Caki2 (cell line): ENCODE measurements around the gene SRGAP1. TPM values are rescaled to one million over a fixed set of nuclear protein-coding genes. Genes with fewer than 3 reads are reported as not detected.

Experiments
- DNase-seq: peaks from one replicate; pipeline ENCODE4 v3.0.0-alpha.2; 2015; ENCODE audit warnings: low read depth
- in situ Hi-C: cut with HindIII; loops from 2 replicates; pipeline ENCODE4 v1.10.0; 2016; ENCODE audit warnings: low sequenced_read_pairs, low pct_unique_long_range_greater_than_20kb, mixed read lengths
- total RNA-seq: library from RNA; depleted of rRNA; stranded (reverse); fragments of >200 nt; shearing (Covaris generic); gene quantifications from 2 replicates; pipeline ENCODE4 v1.2.3, GENCODE V29; 2014; ENCODE audit warnings: low replicate concordance; rRNA removed

SRGAP1 gene
- total RNA-seq: 7.6 and 30.0 TPM in 2 replicates

DNA sequence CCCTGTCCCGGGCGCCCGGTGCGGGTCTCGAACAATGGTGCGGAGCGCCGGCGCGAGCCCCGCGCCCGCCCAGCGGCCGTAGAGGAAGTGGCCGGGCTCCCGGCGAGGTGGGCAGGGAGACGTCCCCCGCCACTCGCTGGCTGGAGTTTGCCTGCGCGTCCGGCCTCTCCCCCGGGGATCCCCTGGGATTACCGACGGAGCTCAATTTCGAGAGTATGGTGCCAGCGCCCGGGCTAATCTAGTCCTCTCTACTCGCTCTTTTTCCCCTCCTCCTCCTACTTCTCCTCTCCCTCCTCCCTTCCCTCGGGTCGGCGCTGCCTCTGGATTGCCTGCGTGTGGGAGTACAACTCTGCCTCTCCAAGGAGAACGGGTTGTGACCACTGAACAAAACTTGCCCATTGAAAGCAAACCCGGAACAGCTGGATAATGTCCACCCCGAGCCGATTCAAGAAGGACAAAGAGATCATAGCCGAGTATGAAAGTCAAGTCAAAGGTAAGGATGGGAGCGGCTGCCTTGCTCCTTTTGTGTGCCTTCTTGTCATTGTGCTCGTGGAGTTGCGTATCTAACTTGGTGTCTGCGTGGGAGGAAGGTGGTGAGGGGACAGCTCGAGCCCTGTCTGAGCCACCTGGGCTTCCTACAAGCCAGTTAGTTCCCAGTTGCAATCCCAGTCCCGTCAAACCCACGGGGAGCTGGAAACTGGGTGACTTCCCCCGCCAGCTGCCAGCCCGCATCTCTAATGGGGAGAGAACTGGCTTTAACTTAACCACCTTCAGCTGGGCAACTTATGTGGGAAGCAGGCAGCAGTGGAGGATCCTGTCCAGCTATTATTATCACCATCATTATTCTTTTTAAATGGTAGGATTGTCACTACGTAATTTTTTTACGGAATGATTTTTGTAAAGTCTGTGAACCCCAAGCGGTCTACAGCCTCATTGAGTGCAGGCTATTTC lies at the start of gene SRGAP1:
SRGAP1 (plus strand) TSS at position 310 of the 951 bp plus-strand sequence; CDS start at position 427, 117 bp downstream.
- in situ Hi-C loops: loop anchor here (25.0 kb wide), 1 partner anchor 418 kb away; no protein-coding TSS in a partner anchor
- peak; percentile 79 for DNase-seq

DNA sequence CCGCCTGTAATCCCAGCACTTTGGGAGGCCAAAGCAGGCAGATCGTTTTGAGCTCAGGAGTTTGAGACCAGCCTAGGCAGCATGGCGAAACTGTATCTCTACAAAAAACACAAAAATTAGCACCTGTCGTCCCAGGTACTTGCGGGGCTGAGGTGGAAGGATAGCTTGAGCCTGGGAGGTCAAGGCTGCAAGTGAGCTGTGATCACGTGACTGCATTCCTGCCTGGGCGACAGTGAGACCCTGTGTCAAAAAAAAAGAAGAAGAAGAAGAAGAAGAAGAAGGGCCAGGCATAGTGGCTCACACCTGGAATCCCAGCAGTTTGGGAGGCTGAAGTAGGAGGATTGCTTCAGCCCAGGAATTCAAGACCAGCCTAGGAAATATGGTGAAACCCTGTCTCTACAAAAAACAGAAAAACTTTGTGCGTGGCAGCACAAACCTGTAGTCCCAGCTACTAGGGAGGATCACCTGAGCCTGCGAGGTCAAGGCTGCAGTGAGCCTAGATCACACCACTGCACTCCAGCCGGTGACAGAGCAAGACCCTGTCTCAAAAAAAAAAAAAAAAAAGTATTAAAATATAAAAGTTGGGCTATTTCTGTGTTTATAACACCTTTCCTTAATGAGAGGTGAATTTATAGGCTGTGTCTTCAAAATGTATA lies 49.3 kb upstream of the SRGAP1 start:
- in situ Hi-C loops: no loop called here
- no peak for DNase-seq

DNA sequence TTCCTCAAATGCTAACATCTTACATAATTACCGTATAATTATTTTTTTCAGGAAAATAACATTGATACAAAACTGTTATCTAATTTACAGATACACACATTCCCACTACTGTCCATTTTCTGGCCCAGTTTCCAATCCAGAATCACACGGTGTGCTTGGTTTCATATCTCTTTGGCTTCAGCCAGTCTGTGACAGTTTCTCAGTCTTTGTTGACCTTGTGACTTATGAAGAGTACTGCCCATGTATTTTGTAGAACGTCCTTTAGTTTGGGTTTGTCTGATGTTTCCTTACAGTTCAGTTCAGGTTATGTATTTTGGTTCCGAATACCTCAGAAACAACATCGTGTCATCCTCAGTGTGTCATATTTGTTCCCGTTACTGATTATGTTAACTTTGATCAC lies 48.6 kb upstream of the SRGAP1 start:
- in situ Hi-C loops: no loop called here
- no peak for DNase-seq

DNA sequence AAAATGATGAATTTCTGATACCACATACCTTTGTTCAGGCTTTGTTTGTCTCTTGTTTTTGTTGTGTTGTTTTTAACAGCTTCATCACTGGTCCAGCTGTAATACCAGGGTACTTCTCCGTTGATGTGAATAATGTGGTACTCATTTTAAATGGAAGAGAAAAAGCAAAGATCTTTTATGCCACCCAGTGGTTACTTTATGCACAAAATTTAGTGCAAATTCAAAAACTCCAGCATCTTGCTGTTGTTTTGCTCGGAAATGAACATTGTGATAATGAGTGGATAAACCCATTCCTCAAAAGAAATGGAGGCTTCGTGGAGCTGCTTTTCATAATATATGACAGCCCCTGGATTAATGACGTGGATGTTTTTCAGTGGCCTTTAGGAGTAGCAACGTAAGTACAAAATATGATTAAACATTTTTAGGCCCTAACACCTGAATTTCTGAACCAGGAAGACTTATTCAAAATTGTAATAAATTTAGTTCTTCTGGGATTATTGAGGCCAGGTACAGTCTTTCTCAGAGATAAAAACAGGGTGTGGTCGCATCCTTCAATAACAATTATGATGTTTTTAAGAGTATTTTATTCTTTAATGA lies 42.4 kb upstream of the SRGAP1 start:
- in situ Hi-C loops: no loop called here
- peak; percentile 38 for DNase-seq

DNA sequence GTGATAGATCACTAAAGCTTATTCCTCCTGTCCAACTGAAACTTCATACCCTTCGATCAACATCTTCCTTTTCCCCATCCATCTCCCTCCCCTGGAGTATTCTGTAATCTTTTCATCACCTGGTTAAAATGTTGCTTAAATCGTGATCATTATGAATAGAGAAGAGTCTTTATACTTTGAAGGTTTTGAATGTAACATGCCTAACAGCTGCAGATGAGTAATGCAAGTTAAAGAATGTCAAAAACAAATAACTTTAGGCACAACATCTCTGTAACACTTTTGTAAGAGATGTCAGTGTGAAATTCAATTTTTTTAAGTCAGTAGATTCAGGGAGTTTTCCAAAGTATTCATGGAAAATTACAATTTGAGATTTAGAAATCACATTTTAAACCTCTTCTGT lies 39.8 kb upstream of the SRGAP1 start:
- DNase-seq: no peak
- in situ Hi-C loops: no loop called here

DNA sequence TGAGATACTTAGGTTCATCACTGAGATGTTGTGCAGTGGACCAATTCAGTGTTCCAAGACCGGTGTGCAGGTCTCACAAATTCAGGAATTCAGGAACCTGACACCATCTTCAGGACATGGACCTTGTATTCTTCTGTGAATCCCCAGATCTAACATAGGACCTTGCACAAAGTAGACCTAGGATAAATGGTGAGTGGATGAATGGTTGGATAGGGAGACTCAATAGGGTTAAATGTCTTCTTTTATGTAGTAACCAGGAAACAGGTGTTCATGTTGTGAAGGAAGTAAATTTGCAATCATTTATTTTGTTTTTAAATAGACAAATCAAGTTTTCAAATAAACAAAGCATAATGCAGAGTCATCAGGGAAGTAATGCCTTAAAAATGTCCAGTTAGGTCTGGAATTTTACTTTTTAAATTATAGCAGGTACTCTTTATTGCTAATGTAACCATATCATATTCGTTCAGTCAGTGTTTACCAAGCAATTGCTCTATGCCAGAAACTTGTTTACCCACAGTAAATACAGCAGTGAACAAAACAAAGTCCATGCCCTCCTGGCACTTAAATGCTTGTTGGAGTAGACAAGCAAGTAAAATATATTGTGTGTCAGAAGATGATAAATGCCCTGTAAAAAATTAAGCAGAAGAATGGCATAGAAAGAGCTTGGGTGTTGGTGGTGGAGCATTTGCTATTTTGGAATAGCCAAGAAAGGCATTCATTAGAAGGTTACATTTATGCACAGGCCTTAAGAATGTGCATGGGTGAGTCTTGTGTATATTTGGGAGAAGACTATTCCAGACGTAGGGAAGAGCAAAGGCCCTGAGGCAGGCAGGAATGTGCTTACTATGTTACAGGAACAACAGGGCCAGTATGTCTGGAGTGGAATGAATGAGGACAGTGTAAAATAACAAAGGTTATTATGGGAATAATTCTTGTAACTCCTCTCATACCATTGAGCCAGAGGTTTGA lies 38.5 kb upstream of the SRGAP1 start:
- in situ Hi-C loops: no loop called here
- peak; percentile 21 for DNase-seq

DNA sequence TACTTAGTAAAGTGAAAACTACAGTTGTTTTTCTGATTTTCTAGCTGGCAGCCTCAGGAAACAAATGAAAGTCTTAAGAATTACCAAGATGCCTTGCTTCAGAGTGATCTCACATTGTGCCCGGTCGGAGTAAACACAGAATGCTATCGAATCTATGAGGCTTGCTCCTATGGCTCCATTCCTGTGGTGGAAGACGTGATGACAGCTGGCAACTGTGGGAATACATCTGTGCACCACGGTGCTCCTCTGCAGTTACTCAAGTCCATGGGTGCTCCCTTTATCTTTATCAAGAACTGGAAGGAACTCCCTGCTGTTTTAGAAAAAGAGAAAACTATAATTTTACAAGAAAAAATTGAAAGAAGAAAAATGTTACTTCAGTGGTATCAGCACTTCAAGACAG lies 35.9 kb upstream of the SRGAP1 start:
- DNase-seq: no peak
- in situ Hi-C loops: no loop called here

DNA sequence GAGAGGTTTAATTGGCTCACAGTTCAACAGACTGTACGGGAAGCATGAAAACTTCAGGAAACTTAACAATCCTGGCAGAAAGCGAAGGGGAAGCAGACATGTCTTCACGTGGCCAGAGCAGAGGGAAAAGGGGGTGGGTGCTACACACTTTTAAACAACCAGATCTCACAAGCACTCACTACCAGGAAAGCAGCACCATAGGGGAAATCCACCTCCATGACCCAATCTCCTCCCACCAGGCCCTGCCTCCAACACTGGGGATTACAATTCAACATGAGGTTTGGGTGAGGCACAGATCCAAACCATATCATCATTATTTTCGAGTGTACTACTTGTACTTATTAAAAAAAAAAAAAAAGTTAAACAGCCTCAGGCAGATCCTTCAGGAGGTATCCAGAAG lies 34.9 kb upstream of the SRGAP1 start:
- DNase-seq: no peak
- in situ Hi-C loops: no loop called here

DNA sequence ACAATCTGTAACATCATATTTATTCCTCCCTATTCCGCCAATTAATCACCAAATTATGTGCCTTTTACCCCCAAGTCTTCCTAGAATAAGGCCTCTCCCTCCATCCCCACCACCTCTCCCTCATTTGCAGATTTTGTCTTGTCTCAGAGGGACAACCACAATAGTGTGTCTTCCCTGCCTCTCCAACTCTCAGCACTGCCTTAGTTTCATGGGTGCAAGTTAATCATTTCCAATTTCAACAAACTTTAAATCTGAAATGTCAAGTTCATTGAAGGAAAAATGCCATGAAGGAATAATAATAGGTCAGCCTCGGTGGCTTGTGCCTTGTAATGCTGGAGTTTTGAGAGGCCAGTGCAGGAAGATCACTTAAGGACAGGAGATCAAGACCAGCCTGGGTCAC lies 33.2 kb upstream of the SRGAP1 start:
- no peak for DNase-seq
- in situ Hi-C loops: no loop called here

DNA sequence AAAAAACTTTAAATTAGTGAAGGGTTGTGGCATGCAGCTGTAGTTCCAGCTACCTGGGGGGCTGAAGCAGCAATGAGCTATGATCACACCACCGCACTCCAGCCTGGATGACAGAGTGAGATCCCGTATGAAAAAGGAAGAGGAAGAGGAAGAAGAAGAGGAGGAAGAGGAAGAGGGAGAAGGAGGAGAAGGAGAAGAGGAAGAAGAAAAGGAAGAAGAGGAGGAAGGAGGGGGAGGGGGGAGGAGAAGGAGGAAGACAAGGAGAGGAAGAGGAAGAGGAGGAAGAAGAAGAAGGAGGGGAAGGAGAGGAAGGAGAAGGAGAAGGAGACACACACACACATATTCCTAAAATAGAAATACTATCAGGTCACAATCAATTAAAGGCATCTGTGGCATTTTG lies 32.7 kb upstream of the SRGAP1 start:
- in situ Hi-C loops: no loop called here
- no peak for DNase-seq

DNA sequence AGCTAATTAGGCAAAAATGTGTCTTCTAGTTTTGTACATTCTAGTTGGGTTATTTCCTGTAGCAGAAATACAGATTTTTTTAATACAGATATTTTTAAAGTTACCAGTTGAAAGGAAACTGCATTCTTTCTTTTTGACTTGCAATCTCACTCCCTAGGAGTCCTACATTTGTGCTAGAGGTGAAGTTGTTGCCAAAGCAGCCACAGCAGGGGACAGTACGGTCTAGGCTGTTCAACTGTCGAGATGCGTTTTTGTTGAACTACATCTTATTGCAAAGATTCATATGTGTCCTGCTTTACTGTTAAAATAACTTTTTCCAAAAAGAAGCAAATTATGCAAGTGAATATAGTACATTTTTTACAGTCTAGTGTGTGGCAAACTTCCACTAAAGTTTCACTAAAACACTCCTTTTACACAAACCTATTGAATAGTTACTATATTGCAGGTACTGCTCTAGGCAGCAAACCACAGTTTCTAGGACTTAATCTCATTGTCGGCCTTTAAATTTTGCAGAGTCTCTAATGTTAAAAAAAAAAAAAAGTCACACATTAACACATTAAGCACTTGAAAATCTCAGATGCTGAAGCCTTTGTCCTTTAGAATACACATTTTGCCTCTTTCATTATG lies 30.2 kb upstream of the SRGAP1 start:
- DNase-seq: no peak
- in situ Hi-C loops: no loop called here

DNA sequence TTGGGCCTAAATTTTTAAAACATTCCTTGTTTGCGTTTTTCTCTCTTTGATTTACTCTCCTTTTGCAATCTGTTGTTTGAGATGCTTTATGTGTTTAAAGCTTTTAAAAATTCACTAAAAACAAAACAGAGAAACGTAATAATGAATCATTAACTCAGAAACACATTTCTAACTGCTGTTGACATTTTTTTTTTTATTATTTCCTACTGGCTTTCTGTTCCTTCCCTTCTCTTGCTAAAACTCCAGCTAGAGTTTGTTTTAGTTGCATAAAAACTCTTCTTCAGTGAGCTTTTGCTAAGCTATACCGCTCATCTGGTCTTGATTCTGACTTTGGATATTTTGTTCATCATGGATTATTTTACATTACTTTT lies 29.0 kb upstream of the SRGAP1 start:
- in situ Hi-C loops: no loop called here
- no peak for DNase-seq

DNA sequence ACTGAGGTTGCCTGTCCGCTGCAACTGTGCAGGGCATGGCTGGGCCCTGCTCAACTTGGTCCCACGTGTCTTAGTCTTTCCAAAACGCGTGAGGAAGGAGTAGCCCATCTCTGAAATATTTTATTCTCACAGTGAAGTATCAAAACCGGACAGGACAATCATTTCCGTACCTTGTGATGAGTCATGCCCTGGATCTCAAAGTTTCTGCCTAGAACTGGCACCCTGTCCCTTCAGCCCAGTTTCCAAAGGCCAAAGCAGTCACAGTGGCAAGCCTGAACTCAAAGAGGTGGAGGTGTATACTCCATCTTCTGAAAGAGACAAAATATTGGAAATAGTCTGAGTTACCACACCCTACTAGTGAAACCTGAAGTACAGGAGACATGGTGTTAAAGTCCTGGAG lies 28.5 kb upstream of the SRGAP1 start:
- DNase-seq: no peak
- in situ Hi-C loops: no loop called here

DNA sequence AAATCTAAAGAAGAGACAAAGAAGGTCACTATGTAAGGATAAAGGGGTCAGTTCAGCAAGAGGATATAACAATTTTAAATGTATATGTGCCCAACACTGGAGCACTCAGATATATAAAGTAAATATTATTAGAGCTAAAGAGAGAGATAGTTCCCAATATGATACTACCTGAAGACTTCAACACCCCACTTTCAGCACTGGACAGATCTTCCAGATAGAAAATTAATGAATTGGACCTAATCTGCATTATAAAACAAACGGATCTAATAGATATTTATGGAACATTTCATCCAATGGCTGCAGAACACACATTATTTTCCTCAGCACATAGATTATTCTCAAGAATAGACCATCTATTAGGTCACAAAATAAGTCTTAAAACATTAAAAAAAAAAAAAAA lies 24.1 kb upstream of the SRGAP1 start:
- in situ Hi-C loops: no loop called here

DNA sequence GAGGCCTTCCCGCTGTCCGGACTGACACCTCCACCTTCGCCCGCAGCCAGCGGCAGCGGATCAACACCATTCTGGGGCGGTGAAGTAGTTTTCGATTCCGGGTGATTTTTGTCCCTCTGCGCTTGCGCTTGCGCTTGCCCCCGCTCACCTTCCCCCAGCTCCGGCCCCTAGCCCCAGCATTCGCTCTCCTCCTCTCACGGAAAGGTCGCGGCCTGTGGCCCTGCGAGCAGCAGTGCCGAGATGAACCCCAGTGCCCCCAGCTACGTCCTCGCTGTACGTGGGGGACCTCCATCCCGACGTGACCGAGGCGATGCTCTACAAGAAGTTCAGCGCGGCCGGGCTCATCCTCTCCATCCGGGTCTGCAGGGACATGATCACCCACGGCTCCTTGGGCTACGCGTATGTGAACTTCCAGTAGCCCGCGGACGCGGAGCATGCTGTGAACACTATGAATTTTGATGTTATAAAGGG lies 22.7 kb upstream of the SRGAP1 start:
- in situ Hi-C loops: no loop called here

More for the DNA sequence above, 24.1 kb upstream of the SRGAP1 start:
- DNase-seq: no peak

DNA sequence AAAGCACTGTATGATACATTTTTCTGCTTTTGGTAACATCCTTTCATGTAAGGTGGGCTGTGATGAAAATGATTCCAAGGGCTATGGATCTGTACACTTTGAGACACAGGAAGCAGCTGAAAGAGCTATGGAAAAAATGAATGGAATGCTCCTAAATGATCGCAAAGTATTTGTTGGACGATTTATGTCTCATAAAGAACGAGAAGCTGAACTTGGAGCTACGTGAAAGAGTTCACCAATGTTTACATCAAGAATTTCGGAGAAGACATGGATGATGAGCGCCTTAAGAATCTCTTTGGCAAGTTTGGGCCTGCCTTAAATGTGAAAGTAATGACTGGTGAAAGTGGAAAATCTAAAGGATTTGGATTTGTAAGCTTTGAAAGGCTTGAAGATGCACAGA lies 22.1 kb upstream of the SRGAP1 start:
- in situ Hi-C loops: no loop called here
- no peak for DNase-seq

More for the DNA sequence above, 22.7 kb upstream of the SRGAP1 start:
- DNase-seq: no peak

DNA sequence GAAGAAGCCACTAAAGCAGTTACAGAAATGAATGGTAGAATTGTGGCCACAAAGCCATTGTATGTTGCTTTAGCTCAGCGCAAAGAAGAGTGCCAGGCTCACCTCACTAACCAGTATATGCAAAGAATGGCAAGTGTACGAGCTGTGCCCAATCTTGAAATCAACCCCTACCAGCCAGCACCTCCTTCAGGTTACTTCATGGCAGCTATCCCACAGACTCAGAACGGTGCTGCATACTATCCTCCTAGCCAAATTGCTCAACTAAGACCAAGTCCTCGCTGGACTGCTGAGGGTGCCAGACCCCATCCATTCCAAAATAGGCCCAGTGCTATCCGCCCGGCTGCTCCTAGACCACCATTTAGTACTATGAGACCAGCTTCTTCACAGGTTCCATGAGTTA lies 21.5 kb upstream of the SRGAP1 start:
- in situ Hi-C loops: no loop called here
- no peak for DNase-seq
